ENCODE measurements around the gene ITGAV.

ITGAV gene

GRCh38 chr2:186636800-186637496 is 47.1 kb downstream of the ITGAV start:
- no peaks in the 10 kb centered on the region for H3K27me3 ChIP-seq (ENCODE audit: control insufficient read depth, insufficient read depth, low read length)
- no peaks in the 10 kb centered on the region for H3K9me3 ChIP-seq (ENCODE audit: control insufficient read depth, low read length)
- no peak for TF ChIP-seq CTCF (IDR thresholded peaks at IDR 0.05)
- peaks cover 4% of the 10 kb centered on the region for H3K4me1 ChIP-seq
- no peaks in the 10 kb centered on the region for H3K79me2 ChIP-seq
- no peak overlapping the region for H3K27ac ChIP-seq
- no peak overlapping the region for H3K9ac ChIP-seq
- H2AFZ ChIP-seq: no peak overlapping the region
- no peak overlapping the region for H3K4me3 ChIP-seq (ENCODE audit: low read depth, low read length)
- no peaks in the 10 kb centered on the region for H3K36me3 ChIP-seq (ENCODE audit: control insufficient read depth, insufficient read depth, low read length)
- no peak overlapping the region for H3K4me2 ChIP-seq (ENCODE audit: low read length)

DNA sequence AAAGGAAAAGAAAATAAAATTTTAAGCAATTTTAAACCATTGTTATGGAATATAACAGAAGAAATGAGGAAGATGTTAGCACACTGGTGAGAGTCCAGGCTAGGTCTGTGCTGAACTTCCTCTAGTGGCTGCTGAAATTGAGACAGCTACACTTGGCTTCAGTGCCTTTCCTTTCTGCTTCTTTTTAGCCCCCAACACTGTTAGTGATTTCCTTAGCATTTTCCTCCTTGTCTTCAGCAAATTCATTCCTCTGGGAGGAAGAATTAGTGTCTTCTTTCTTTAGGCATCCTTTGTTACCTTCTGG is 47.6 kb downstream of the ITGAV start:
- peaks cover 4% of the 10 kb centered on the region for H3K4me1 ChIP-seq
- H2AFZ ChIP-seq: no peak overlapping the region
- no peaks in the 10 kb centered on the region for H3K79me2 ChIP-seq
- no peak overlapping the region for H3K27ac ChIP-seq
- no peak overlapping the region for H3K4me2 ChIP-seq (ENCODE audit: low read length)
- H3K36me3 ChIP-seq (ENCODE audit: control insufficient read depth, insufficient read depth, low read length): no peaks in the 10 kb centered on the region
- H3K4me3 ChIP-seq (ENCODE audit: low read depth, low read length): no peak overlapping the region
- H3K9me3 ChIP-seq (ENCODE audit: control insufficient read depth, low read length): no peaks in the 10 kb centered on the region
- TF ChIP-seq CTCF (IDR thresholded peaks at IDR 0.05): no peak
- no peaks in the 10 kb centered on the region for H3K27me3 ChIP-seq (ENCODE audit: control insufficient read depth, insufficient read depth, low read length)
- H3K9ac ChIP-seq: no peak overlapping the region

GRCh38 chr2:186639939-186640338 is 50.1 kb downstream of the ITGAV start:
- Histone ChIP-seq H3K9me3 (ENCODE audit: control insufficient read depth, low read length) (no peaks in the 10 kb centered on the region), H3K27me3 (ENCODE audit: control insufficient read depth, insufficient read depth, low read length) (no peaks in the 10 kb centered on the region), H3K4me1 (peaks cover 4% of the 10 kb centered on the region), H2AFZ (no peak overlapping the region), H3K4me3 (ENCODE audit: low read depth, low read length) (no peak overlapping the region), H3K79me2 (no peaks in the 10 kb centered on the region), H3K4me2 (ENCODE audit: low read length) (no peak overlapping the region), H3K27ac (no peak overlapping the region), H3K36me3 (ENCODE audit: control insufficient read depth, insufficient read depth, low read length) (no peaks in the 10 kb centered on the region), H3K9ac (no peak overlapping the region)
- TF ChIP-seq CTCF (IDR thresholded peaks at IDR 0.05): no peak

- Histone ChIP-seq H3K4me2 (ENCODE audit: low read length) (no peak overlapping the region), H3K79me2 (no peaks in the 10 kb centered on the region), H3K9me3 (ENCODE audit: control insufficient read depth, low read length) (no peaks in the 10 kb centered on the region), H3K36me3 (ENCODE audit: control insufficient read depth, insufficient read depth, low read length) (no peaks in the 10 kb centered on the region), H2AFZ (no peak overlapping the region), H3K4me3 (ENCODE audit: low read depth, low read length) (no peak overlapping the region), H3K27ac (no peak overlapping the region), H3K27me3 (ENCODE audit: control insufficient read depth, insufficient read depth, low read length) (no peaks in the 10 kb centered on the region), H3K9ac (no peak overlapping the region), H3K4me1 (no peaks in the 10 kb centered on the region)
- TF ChIP-seq CTCF (IDR thresholded peaks at IDR 0.05): no peak
Measured at GRCh38 chr2:186641132-186641806, 51.4 kb downstream of the ITGAV start.

All from parathyroid adenoma (tissue), 2 donors.